Liver (tissue), 5 donors: ENCODE data around the gene FBXW11. TPM values are rescaled to one million over a fixed set of nuclear protein-coding genes. Genes with fewer than 3 reads are reported as not detected.

Experiments used
- CTCF ChIP-seq: fragments of 150-350 bp; IDR thresholded peaks from 2 replicates; pipeline ENCODE4 v1.5.1; 2017; ENCODE audit warnings: improper control_type of control experiment, low read depth, low read length; ENCODE audit not compliant: missing input control
- YY1 ChIP-seq: IDR thresholded peaks from 2 replicates; pipeline ENCODE4 v1.6.1; 2016; ENCODE audit warnings: antibody characterized with exemption, mild to moderate bottlenecking
- polyA plus RNA-seq, 2 donors: library from polyadenylated mRNA; stranded (reverse) in 1 of 2; unstranded in 1 of 2; fragments of 200-250 nt in 1 of 2; fragments of >200 nt in 1 of 2; fragmentation: Nextera tagmentation in 1 of 2; extraction: Ambion mirVana in 1 of 2; gene quantifications; one replicate each; pipeline versions ENCODE4 v1.2.1 to v1.2.3, GENCODE V29; 2013 to 2015
- total RNA-seq, 2 donors: library from RNA; depleted of rRNA; stranded (reverse); fragments of >200 nt; gene quantifications; one replicate each; pipeline ENCODE4 v1.2.3, GENCODE V29; 2014
- donor health status: healthy.
- donor health status: healthy.
- donor health status: healthy.

FBXW11 gene
- total and polyA plus RNA-seq, 4 donors = 11.2 to 37.5 (median 22.0) TPM

DNA sequence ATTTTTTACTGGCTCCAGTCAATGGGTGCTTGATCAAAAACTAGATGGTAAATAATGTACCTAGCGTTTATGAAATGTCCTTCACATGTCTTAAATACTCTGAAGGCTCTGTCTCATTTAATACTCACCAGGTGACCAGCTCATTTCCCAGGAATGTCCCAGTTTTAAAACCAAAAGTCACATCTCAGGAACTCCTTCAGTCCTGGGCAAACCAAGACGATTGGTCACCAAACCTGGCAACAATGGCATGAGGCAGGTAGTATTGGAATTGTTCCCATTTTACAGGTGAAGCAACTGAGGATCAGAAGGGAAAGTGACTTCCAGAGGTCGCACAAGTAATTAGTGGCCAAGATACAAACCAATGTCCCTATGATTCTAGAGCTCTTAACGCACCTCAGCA lies 193.2 kb downstream of the FBXW11 start (continued):
- TF ChIP-seq CTCF = no peak
- no peak for TF ChIP-seq YY1

Other genes starting within 250 kb of the FBXW11 start
- gene SMIM23, start 220.8 kb downstream of the FBXW11 start, total RNA-seq = not detected
- not detected for gene SMIM23, start 220.8 kb downstream of the FBXW11 start, polyA plus RNA-seq
- gene STK10, start 181.6 kb upstream of the FBXW11 start, total RNA-seq = 10 to 100 TPM; 11.5 to 21.7 TPM
- 1 to 10 TPM; 2.8 to 3.9 TPM for gene STK10, start 181.6 kb upstream of the FBXW11 start, polyA plus RNA-seq
- gene EFCAB9, start 187.5 kb upstream of the FBXW11 start, total RNA-seq = not detected
- gene EFCAB9, start 187.5 kb upstream of the FBXW11 start, polyA plus RNA-seq = not detected